ENCODE data around the gene CCDC182.

DNA sequence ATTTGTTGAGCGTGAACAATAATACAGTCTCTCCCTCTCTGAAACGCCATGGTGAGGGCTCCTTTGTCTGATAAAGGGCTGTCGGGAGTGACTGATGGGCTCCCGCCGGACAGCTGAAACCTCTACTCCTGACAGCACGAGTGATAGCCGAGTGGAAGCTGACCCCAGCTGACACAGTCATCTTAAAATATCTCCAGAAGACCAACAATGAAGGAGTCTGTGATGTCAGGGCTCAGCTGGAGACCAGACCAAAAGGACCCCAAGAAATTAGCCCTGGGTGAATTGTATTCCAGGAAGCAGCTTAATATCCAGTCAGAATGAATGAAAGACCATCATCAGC, 22.4 kb downstream of the CCDC182 start:
- TF ChIP-seq, protein P1, sequence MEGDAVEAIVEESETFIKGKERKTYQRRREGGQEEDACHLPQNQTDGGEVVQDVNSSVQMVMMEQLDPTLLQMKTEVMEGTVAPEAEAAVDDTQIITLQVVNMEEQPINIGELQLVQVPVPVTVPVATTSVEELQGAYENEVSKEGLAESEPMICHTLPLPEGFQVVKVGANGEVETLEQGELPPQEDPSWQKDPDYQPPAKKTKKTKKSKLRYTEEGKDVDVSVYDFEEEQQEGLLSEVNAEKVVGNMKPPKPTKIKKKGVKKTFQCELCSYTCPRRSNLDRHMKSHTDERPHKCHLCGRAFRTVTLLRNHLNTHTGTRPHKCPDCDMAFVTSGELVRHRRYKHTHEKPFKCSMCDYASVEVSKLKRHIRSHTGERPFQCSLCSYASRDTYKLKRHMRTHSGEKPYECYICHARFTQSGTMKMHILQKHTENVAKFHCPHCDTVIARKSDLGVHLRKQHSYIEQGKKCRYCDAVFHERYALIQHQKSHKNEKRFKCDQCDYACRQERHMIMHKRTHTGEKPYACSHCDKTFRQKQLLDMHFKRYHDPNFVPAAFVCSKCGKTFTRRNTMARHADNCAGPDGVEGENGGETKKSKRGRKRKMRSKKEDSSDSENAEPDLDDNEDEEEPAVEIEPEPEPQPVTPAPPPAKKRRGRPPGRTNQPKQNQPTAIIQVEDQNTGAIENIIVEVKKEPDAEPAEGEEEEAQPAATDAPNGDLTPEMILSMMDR (conservative IDR thresholded peaks at IDR 0.05; ENCODE audit: low read depth in 2 of 2): no peak
- no peak for TF ChIP-seq POLR2AphosphoS5 (IDR thresholded peaks at IDR 0.05; ENCODE audit: low read depth)
- TF ChIP-seq EZH2phosphoT487 (IDR thresholded peaks at IDR 0.05; ENCODE audit: unreplicated experiment): no peak
- no peak for TF ChIP-seq EZH2 (IDR thresholded peaks at IDR 0.05; ENCODE audit: low read depth, unreplicated experiment)
- TF ChIP-seq, protein P2, sequence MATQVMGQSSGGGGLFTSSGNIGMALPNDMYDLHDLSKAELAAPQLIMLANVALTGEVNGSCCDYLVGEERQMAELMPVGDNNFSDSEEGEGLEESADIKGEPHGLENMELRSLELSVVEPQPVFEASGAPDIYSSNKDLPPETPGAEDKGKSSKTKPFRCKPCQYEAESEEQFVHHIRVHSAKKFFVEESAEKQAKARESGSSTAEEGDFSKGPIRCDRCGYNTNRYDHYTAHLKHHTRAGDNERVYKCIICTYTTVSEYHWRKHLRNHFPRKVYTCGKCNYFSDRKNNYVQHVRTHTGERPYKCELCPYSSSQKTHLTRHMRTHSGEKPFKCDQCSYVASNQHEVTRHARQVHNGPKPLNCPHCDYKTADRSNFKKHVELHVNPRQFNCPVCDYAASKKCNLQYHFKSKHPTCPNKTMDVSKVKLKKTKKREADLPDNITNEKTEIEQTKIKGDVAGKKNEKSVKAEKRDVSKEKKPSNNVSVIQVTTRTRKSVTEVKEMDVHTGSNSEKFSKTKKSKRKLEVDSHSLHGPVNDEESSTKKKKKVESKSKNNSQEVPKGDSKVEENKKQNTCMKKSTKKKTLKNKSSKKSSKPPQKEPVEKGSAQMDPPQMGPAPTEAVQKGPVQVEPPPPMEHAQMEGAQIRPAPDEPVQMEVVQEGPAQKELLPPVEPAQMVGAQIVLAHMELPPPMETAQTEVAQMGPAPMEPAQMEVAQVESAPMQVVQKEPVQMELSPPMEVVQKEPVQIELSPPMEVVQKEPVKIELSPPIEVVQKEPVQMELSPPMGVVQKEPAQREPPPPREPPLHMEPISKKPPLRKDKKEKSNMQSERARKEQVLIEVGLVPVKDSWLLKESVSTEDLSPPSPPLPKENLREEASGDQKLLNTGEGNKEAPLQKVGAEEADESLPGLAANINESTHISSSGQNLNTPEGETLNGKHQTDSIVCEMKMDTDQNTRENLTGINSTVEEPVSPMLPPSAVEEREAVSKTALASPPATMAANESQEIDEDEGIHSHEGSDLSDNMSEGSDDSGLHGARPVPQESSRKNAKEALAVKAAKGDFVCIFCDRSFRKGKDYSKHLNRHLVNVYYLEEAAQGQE (IDR thresholded peaks at IDR 0.05; ENCODE audit: unreplicated experiment): no peak
- TF ChIP-seq JUNB (IDR thresholded peaks at IDR 0.05; ENCODE audit: unreplicated experiment): no peak
- TF ChIP-seq CREB1 (CRISPR knock-in tag; IDR thresholded peaks at IDR 0.05; ENCODE audit: low read depth): no peak
- TF ChIP-seq ZNF331 (CRISPR knock-in tag; IDR thresholded peaks at IDR 0.05; ENCODE audit: low read depth): no peak
- TF ChIP-seq, protein P3, sequence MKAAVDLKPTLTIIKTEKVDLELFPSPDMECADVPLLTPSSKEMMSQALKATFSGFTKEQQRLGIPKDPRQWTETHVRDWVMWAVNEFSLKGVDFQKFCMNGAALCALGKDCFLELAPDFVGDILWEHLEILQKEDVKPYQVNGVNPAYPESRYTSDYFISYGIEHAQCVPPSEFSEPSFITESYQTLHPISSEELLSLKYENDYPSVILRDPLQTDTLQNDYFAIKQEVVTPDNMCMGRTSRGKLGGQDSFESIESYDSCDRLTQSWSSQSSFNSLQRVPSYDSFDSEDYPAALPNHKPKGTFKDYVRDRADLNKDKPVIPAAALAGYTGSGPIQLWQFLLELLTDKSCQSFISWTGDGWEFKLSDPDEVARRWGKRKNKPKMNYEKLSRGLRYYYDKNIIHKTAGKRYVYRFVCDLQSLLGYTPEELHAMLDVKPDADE (IDR thresholded peaks at IDR 0.05): no peak
- TF ChIP-seq ZNF114 (CRISPR knock-in tag; IDR thresholded peaks at IDR 0.05): no peak
- TF ChIP-seq, protein P4, sequence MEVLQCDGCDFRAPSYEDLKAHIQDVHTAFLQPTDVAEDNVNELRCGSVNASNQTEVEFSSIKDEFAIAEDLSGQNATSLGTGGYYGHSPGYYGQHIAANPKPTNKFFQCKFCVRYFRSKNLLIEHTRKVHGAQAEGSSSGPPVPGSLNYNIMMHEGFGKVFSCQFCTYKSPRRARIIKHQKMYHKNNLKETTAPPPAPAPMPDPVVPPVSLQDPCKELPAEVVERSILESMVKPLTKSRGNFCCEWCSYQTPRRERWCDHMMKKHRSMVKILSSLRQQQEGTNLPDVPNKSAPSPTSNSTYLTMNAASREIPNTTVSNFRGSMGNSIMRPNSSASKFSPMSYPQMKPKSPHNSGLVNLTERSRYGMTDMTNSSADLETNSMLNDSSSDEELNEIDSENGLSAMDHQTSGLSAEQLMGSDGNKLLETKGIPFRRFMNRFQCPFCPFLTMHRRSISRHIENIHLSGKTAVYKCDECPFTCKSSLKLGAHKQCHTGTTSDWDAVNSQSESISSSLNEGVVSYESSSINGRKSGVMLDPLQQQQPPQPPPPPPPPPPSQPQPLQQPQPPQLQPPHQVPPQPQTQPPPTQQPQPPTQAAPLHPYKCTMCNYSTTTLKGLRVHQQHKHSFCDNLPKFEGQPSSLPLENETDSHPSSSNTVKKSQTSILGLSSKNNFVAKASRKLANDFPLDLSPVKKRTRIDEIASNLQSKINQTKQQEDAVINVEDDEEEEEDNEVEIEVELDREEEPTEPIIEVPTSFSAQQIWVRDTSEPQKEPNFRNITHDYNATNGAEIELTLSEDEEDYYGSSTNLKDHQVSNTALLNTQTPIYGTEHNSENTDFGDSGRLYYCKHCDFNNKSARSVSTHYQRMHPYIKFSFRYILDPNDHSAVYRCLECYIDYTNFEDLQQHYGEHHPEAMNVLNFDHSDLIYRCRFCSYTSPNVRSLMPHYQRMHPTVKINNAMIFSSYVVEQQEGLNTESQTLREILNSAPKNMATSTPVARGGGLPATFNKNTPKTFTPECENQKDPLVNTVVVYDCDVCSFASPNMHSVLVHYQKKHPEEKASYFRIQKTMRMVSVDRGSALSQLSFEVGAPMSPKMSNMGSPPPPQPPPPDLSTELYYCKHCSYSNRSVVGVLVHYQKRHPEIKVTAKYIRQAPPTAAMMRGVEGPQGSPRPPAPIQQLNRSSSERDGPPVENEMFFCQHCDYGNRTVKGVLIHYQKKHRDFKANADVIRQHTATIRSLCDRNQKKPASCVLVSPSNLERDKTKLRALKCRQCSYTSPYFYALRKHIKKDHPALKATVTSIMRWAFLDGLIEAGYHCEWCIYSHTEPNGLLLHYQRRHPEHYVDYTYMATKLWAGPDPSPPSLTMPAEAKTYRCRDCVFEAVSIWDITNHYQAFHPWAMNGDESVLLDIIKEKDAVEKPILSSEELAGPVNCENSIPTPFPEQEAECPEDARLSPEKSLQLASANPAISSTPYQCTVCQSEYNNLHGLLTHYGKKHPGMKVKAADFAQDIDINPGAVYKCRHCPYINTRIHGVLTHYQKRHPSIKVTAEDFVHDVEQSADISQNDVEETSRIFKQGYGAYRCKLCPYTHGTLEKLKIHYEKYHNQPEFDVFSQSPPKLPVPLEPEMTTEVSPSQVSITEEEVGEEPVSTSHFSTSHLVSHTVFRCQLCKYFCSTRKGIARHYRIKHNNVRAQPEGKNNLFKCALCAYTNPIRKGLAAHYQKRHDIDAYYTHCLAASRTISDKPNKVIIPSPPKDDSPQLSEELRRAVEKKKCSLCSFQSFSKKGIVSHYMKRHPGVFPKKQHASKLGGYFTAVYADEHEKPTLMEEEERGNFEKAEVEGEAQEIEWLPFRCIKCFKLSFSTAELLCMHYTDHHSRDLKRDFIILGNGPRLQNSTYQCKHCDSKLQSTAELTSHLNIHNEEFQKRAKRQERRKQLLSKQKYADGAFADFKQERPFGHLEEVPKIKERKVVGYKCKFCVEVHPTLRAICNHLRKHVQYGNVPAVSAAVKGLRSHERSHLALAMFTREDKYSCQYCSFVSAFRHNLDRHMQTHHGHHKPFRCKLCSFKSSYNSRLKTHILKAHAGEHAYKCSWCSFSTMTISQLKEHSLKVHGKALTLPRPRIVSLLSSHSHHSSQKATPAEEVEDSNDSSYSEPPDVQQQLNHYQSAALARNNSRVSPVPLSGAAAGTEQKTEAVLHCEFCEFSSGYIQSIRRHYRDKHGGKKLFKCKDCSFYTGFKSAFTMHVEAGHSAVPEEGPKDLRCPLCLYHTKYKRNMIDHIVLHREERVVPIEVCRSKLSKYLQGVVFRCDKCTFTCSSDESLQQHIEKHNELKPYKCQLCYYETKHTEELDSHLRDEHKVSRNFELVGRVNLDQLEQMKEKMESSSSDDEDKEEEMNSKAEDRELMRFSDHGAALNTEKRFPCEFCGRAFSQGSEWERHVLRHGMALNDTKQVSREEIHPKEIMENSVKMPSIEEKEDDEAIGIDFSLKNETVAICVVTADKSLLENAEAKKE (CRISPR knock-in tag; IDR thresholded peaks at IDR 0.05): no peak
- TF ChIP-seq STAT1 (IDR thresholded peaks at IDR 0.05; ENCODE audit: unreplicated experiment): no peak
- no peak for TF ChIP-seq NANOG (IDR thresholded peaks at IDR 0.05; ENCODE audit: borderline replicate concordance)
